Measurements from ENCODE around the gene DHX16. TPM values are rescaled to one million over a fixed set of nuclear protein-coding genes. Genes with fewer than 3 reads are reported as not detected.
A peak's percentile ranks its signal among the peaks of the same experiment; 100 is the strongest.

DHX16 gene
- total and polyA plus RNA-seq, 9 of the 15 experiments (the other 6 are each of a cell fraction or from before 2014, with no cell fraction given): 14.6 to 66.1 (median 47.5) TPM

DNA sequence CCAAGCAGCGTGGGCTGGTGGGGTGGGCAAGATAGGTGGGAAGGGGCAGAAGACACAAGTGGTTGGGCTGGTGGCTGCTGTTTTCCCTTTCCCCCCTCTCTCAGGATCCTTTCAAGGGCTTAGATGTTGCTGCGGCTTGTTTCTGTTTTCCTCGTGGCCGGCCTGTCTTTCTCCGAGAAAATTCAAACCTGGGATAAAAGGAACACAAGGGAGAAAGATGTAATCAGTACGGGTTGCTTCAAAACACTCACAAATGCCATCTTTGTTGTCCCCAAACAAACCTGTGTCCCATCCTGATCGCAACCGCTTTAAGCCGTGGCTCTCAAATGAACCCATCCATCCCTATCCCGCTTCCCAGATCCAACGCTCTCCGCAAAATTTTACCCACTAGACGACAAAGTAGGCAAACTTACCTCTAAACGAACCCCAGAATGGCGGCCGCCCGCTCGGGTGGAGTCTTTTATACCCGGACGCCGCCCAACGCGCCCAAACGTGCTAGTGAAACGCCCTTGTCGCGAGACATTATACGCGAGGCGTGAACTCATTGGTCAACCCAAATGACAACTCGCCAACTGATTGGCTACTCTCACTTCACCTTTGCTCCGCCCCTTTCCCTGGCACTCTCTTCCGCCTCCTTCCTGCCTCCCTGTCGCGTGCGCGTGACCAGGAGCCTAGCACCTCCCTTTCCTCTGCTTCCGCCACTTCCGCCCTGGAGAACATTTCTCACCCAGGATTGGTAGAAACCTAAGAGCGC lies 55.8 kb downstream of the DHX16 start, which contains the start of gene PPP1R10 (continued):
- TF ChIP-seq SAP30 (IDR thresholded peaks at IDR 0.05; ENCODE audit: borderline replicate concordance, insufficient read depth, low read depth, low read length, poor library complexity, severe bottlenecking): no peak
- TF ChIP-seq, protein P1, sequence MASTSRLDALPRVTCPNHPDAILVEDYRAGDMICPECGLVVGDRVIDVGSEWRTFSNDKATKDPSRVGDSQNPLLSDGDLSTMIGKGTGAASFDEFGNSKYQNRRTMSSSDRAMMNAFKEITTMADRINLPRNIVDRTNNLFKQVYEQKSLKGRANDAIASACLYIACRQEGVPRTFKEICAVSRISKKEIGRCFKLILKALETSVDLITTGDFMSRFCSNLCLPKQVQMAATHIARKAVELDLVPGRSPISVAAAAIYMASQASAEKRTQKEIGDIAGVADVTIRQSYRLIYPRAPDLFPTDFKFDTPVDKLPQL (IDR thresholded peaks at IDR 0.05; ENCODE audit: extremely low read depth, insufficient read length): peak; percentile 97
- TF ChIP-seq ZNF23 (CRISPR knock-in tag; IDR thresholded peaks at IDR 0.05): peak; percentile 12; the same call in 1 of the 2 replicates
- TF ChIP-seq, protein P2, sequence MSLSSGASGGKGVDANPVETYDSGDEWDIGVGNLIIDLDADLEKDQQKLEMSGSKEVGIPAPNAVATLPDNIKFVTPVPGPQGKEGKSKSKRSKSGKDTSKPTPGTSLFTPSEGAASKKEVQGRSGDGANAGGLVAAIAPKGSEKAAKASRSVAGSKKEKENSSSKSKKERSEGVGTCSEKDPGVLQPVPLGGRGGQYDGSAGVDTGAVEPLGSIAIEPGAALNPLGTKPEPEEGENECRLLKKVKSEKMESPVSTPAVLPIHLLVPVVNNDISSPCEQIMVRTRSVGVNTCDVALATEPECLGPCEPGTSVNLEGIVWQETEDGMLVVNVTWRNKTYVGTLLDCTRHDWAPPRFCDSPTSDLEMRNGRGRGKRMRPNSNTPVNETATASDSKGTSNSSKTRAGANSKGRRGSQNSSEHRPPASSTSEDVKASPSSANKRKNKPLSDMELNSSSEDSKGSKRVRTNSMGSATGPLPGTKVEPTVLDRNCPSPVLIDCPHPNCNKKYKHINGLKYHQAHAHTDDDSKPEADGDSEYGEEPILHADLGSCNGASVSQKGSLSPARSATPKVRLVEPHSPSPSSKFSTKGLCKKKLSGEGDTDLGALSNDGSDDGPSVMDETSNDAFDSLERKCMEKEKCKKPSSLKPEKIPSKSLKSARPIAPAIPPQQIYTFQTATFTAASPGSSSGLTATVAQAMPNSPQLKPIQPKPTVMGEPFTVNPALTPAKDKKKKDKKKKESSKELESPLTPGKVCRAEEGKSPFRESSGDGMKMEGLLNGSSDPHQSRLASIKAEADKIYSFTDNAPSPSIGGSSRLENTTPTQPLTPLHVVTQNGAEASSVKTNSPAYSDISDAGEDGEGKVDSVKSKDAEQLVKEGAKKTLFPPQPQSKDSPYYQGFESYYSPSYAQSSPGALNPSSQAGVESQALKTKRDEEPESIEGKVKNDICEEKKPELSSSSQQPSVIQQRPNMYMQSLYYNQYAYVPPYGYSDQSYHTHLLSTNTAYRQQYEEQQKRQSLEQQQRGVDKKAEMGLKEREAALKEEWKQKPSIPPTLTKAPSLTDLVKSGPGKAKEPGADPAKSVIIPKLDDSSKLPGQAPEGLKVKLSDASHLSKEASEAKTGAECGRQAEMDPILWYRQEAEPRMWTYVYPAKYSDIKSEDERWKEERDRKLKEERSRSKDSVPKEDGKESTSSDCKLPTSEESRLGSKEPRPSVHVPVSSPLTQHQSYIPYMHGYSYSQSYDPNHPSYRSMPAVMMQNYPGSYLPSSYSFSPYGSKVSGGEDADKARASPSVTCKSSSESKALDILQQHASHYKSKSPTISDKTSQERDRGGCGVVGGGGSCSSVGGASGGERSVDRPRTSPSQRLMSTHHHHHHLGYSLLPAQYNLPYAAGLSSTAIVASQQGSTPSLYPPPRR (CRISPR knock-in tag; IDR thresholded peaks at IDR 0.05; ENCODE audit: borderline replicate concordance): peak; percentile 44; the same call in 1 of the 2 replicates
- TF ChIP-seq, protein P3, sequence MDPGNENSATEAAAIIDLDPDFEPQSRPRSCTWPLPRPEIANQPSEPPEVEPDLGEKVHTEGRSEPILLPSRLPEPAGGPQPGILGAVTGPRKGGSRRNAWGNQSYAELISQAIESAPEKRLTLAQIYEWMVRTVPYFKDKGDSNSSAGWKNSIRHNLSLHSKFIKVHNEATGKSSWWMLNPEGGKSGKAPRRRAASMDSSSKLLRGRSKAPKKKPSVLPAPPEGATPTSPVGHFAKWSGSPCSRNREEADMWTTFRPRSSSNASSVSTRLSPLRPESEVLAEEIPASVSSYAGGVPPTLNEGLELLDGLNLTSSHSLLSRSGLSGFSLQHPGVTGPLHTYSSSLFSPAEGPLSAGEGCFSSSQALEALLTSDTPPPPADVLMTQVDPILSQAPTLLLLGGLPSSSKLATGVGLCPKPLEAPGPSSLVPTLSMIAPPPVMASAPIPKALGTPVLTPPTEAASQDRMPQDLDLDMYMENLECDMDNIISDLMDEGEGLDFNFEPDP (CRISPR knock-in tag; IDR thresholded peaks at IDR 0.05): peak; percentile 78; the same call in 1 of the 2 replicates
- TF ChIP-seq ERF (CRISPR knock-in tag; IDR thresholded peaks at IDR 0.05): peak; percentile 97
- TF ChIP-seq, protein P4, sequence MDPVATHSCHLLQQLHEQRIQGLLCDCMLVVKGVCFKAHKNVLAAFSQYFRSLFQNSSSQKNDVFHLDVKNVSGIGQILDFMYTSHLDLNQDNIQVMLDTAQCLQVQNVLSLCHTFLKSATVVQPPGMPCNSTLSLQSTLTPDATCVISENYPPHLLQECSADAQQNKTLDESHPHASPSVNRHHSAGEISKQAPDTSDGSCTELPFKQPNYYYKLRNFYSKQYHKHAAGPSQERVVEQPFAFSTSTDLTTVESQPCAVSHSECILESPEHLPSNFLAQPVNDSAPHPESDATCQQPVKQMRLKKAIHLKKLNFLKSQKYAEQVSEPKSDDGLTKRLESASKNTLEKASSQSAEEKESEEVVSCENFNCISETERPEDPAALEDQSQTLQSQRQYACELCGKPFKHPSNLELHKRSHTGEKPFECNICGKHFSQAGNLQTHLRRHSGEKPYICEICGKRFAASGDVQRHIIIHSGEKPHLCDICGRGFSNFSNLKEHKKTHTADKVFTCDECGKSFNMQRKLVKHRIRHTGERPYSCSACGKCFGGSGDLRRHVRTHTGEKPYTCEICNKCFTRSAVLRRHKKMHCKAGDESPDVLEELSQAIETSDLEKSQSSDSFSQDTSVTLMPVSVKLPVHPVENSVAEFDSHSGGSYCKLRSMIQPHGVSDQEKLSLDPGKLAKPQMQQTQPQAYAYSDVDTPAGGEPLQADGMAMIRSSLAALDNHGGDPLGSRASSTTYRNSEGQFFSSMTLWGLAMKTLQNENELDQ (CRISPR knock-in tag; IDR thresholded peaks at IDR 0.05; ENCODE audit: borderline replicate concordance): peak; percentile 73; the same call in 1 of the 2 replicates
- TF ChIP-seq ZNF583 (CRISPR knock-in tag; IDR thresholded peaks at IDR 0.05): 0 out of 2 replicates have a peak, but pooled peaks have one; percentile 10
- TF ChIP-seq, protein P5, sequence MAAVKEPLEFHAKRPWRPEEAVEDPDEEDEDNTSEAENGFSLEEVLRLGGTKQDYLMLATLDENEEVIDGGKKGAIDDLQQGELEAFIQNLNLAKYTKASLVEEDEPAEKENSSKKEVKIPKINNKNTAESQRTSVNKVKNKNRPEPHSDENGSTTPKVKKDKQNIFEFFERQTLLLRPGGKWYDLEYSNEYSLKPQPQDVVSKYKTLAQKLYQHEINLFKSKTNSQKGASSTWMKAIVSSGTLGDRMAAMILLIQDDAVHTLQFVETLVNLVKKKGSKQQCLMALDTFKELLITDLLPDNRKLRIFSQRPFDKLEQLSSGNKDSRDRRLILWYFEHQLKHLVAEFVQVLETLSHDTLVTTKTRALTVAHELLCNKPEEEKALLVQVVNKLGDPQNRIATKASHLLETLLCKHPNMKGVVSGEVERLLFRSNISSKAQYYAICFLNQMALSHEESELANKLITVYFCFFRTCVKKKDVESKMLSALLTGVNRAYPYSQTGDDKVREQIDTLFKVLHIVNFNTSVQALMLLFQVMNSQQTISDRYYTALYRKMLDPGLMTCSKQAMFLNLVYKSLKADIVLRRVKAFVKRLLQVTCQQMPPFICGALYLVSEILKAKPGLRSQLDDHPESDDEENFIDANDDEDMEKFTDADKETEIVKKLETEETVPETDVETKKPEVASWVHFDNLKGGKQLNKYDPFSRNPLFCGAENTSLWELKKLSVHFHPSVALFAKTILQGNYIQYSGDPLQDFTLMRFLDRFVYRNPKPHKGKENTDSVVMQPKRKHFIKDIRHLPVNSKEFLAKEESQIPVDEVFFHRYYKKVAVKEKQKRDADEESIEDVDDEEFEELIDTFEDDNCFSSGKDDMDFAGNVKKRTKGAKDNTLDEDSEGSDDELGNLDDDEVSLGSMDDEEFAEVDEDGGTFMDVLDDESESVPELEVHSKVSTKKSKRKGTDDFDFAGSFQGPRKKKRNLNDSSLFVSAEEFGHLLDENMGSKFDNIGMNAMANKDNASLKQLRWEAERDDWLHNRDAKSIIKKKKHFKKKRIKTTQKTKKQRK (IDR thresholded peaks at IDR 0.05; ENCODE audit: borderline replicate concordance, low read depth, low read length): 0 out of 2 replicates have a peak, but pooled peaks have one; percentile 9
- TF ChIP-seq SMARCB1 (IDR thresholded peaks at IDR 0.05; ENCODE audit: insufficient read length, low read depth): no peak
- no peak for TF ChIP-seq ILK (tag; IDR thresholded peaks at IDR 0.05; ENCODE audit: borderline replicate concordance, low read depth)

All from K562 (cell line).